Anterior cingulate cortex (tissue), 58 donors: ENCODE measurements around the gene SPATA3.
"Not testable (repeated sequence)": the region's sequence is repeated elsewhere in the genome, so short reads cannot be mapped to it uniquely, and the experiment has no call there.

Experiments
- DNase-seq, 58 donors: peaks; one replicate each; lab custom pipeline; 2025; lab: John Stamatoyannopoulos, UW

SPATA3 gene

DNA sequence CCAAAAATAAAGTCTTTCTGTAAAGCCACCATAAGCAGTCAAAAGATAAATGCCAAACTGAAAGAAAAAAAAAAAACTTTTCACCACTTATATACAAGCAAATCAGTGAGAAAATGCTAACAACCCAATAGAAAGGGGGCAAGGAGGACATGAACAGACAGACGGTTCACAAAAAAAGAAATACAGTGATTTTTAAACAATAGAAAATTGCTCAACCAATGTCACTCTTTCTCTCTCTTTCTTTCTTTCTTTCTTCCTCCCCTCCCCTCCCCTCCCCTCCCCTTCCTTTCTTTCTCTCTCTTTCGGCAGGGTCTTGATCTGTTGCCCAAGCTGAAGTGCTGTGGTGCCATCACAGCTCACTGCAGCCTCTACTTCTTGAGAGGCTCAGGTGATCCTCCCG is 28.8 kb upstream of the SPATA3 start:
- no peak for DNase-seq

DNA sequence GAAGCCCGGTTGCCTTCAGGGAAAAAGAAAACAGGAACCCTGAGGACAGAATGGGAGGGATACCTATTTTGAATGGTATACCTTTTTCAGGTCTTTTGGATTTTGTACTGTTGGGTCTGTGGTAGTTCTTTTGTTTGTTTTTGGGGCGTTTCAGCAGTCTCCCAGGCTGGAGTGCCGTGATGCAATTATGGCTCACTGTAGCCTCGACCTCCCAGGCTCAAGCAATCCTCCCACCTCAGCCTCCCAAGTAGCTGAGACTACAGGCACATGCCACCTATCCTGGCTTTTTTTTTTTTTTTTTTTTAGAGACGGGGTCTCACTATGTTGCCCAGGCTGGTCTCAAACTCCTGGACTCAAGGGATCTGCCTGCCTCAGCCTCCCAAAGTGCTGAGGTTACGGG is 27.6 kb upstream of the SPATA3 start:
- not testable (repeated sequence) for DNase-seq

DNA sequence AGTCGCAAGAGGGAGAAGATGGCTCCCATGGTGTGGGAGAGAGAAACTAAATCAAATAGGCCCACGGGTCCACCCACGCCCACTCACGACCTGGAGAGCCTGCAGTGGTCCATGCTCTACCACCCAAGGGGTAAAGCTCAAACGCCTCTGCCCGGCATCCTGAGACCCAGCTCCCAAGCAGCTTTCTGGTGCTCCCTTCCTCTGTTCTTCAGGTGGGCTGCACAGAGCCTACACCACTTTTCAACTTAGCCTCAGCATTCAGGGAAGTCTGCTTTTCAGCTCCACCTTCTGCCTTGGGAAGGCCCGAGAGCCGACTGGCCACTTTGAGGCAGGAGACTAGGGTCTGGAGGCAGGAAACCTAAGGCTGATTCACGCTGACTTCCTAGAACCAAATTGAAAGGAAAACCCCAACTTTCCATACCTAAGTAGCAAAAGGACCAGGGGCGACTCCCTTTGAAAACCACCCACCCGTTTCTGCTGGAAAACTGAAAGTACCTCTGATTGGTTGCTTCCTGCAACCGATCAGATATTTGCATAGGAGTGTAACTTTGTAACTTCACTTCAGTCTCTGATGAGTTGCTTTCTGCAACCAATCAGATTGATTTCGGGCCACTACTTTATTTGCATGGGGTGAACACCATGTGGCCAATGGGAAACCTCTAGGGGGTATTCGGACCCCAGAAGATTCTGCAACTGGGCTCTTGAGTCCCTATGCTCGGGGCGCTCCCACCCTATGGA is 26.8 kb upstream of the SPATA3 start:
- DNase-seq, result no peak

DNA sequence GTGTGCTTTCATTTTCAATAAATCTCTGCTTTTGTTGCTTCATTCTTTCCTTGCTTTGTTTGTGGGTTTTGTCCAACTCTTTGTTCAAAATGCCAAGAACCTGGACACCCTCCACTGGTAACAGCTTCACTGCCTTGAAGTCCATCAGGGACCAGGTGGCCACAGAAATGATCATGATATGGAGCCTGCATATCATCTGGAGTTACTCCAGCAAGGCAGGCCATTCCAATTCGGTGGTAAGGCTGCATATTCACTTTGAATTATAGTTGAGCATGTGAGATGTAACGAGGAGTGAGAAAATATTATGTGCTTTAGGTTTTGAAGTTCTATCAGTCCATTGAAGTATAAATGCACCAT is 26.3 kb upstream of the SPATA3 start:
- no peak for DNase-seq

DNA sequence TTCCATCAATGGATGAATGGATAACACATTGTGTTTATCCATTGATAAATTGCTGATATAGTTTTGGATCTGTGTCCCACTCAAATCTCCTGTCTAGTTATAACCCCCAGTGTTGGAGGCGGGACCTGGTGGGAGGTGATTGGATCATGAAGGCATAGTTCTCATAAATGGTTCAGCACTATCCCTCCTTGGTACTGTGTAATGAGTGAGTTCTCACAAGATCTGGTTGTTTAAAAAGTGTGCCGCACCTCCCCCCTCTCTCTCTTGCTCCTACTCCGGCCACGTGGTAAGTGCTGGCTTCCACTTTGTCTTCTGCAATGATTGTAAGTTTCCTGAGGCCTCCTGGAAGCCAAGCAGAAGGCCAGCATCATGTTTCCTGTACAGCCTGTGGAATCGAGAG is 23.9 kb upstream of the SPATA3 start:
- no peak for DNase-seq

DNA sequence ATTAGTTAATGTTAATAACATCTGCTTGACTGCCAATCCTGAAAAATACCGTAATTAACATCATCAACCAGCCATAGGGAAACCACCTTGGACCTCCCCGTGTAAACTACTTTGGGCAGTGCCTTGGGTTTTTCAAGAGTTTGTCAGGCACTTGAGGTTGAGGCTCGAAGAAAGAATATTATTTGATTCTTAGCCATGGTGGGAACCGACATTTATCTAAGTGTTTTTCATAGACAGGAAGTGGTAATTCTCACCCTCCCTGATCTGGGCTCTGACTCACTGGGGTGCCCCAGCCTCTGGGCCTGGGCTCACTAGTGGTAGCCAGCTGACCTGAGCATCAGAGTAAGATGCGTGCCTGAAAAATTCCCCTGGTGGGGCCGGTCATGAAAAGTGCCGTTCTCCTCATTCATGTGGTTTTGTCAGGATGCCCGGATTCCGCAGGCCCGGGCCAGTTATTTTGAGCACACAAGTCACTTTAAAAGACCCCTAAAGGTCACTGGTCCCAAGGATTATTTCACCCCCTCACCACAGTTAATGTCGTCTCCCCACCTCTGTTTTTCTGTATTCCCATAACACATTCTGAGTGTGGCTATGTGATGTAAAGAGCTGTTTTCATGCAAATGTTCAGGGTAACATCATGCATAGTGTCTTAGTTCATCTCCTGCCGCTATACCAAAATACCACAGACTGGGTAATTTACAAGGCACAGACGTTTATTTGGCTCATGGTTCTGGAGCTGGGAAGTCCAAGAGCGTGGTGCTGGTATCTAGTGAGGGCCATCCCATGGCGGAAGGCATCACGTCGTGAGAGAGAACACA is 21.6 kb upstream of the SPATA3 start:
- DNase-seq, result no peak

DNA sequence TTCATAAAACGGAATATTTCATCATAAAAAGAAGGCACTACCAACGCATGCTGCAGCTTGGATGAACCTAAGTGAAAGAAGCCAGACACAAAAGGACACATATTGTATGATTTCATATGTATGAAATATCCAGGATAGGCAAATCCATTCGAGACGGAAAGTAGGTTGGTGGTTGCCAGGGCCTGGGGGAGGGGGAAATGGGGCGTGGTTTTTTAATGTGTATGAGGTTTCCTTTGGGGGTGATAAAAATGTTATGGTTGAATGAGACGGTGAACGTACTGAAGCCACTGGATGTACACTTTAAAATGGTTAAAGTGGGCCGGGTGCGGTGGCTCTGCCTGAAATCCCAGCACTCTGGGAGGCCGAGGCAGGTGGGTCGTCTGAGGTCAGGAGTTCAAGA is 20.0 kb upstream of the SPATA3 start:
- DNase-seq, result no peak

DNA sequence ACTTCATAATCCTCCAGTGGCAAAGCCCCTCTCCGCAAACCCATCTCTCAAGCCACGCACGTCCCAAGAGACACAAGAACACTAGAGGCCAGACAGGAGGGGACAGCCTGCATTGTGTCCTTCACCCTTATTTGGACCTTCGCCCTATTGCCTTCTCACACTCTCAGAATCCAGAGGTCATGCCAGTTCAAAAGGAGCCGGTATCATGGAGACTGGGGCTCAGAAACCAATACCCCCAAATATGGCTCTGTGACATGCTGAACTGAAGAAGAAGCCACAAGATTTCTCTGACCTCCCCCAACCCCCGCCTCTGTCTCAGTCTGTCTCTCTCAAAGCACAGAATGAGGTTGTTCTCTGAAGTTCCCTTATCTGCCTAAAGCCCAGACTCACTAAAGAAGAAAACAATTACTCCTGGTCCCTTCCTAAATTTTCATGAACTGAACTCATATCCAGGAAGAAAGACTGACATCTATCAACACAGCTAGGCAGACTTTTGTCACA is 19.2 kb upstream of the SPATA3 start:
- no peak for DNase-seq

DNA sequence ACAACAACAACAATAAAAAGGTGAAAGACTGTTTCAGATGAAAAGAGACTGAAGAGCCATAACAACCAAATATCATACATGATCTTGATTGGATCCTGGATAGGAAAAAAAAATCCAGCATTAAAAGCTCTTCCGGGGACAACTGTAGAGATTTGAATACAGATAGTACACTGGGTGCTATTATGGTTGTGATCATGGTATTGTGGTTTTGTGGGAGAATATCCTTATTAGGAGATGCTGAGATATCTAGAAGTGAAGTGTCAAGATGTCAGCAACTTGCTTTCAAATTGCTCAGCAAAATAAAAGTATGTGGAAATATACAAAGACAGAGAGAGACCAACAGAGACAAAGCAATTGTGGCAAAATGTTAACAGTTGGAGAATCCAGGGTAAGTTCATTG is 15.5 kb upstream of the SPATA3 start:
- no peak for DNase-seq

DNA sequence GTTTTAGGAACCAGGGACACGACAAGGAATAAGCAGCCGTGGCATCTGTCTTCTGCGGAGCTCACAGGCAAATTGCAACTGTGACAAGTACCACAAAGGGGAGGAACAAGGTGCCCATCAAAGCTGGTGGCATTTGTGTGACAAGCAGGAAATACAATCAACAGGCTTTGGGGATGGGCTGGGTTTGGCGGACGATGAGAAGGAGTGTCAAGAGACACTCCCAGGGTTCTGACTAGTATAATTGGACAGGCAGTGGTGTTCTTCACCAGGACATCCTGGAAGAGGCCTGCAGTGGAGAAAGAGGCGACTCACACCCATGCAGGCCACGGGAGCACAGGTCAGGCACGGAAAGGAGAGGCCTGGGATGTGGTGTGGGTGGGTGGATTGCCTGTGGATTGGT is 14.2 kb upstream of the SPATA3 start:
- DNase-seq, result no peak

DNA sequence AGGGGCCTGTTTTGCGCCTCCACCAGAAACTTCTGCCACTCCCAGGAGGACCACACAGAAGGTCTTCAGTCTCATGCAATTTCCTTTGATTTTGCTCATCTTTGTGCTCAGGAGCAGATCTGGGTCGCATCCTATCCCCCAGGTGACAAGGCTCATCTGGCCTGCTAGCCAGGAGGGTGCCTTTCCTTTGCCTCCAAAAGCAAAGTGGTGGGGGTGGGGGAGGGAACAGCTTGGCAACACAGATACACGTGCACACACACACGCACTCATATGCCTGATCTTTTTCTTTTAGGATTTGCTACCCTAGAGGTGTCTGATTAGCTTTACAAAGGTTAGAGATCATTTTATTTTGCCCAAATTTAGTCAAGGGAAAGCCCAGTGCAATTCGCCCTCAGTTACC is 13.8 kb upstream of the SPATA3 start:
- no peak for DNase-seq

DNA sequence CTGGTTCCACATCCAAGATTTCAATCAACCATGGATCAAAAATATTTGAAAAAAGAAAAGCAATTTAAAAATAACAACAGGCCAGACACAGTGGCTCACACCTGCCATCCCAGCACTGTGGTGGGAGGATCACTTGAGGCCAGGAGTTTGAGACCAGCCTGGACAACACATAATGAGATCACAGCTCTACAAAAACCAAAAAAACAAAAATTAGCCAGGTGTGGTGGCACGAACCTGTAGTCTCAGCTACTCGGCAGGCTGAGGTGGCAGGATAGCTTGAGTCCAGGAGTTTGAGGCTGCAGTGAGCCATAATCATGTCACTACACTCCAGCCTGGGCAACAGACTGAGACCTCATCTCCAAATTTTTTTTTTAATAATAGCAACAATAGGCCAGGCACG is 13.4 kb upstream of the SPATA3 start:
- no peak for DNase-seq

DNA sequence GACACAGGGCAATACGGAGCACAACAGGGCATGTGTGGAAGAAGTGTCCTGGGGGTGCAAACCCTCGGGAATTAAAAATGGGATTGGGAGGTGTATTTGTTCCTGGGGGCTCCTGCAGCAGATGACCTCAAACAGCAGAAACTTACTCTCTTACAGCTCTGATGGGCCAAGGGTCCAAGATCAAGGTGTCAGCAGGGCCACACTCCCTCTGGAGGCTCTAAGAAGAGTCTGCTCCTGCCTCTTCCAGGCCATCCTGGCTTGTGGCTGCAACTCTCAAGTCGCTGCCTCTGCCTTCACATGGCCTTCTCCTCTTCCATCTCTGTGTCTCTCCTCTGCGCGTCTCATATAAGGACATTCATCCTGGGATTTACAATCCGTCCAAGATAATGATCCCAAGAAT is 12.4 kb upstream of the SPATA3 start:
- DNase-seq, result no peak

DNA sequence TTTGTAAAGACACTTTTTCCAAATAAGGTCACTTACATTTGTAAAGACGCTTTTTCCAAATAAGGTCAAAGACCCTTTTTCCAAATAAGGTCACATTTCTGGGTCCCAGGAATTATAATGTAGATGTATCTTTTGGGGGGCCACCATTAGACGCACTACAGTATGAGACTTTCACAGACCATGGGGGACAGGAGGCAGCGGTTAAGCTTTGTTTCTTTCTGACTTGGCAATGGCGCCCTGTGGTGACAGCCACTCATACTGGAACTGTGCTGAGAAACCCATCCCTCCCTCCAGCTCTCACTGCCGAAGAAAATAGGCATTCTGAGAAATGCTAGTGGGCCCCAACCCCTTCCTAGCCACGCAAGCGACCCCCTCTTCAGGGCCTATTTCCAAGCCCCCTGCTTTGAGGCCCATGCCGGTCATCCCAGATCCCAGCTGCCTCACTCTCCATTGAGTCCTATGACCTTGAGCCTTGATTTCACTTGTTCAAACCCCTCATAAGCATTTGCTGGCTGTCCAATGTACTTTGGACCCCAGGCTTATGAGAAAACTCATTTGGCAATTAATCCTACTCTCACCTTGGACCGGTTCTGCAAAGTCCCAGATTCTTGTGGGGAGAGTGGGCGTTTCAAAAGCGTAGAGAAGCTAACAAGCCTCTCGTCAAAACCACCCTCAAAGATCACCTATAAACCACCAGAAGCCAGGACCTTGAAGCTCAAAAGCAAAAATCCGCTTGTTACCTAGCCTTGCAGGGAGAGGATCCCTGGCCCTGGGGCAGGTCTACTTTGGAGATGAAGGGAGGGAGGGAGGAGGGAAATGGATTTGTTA is 11.3 kb upstream of the SPATA3 start:
- no peak for DNase-seq

DNA sequence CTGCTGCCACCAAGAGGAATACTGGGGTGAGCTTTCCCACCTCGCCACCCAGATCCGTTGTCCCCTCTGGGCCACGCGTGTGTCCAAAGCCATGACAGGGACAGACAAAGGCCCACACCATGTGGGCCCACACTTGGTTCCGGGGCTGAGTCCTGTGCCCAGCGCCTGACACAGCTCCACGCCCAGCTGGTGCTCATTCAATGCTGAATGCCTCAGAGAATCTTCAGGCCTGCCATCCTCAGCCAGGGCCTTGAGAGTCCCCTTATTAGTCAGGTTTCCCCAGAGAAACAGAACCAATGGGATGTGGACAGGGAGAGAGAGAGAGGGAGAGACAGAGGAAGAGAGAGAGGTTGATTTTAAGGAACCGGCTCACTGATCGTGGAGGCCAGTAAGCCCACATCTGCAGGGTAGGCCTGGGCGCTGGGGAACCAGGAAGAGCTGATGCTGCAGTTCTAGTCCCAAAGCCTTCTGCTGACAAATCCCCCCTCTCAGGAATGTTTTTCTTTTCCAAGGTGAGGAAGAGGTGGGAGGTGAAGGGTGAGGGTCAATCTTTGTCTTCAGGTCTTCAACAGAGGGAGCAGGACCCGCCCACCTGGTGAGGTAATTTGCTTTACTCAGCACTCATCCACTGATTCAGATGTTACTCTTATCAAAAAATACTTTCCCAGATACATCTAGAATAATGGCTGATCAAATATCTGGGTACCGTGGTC is 10.2 kb upstream of the SPATA3 start:
- DNase-seq, result no peak

DNA sequence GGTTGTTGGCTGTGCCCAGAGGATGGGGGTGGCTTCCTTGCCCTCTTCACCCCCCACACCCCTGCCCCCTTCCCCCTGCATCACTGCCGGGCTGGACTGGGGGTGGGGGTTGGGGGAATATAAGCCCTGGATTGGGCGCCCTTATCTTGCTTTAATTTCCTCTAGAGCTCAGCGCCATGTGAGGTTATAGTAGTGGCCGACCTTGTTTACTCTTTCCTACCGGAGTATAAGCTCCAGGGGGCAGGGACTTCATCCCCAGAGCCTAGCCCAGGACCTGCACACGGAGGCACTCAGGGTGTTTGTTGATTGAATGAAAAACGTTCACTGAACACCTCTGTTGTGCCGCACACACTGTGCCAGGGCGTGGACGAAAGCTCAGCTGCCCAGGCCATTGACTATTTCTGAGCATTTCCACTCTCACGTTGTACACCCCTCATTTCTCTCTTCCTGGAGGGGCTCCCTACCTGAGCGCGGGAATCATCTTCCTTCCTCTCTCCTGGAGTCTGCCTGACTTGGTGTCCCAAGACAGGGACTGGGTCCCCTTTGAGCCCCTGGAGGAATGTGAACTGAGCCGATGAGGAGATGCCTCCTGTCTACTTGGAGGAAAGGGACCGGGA is 9.3 kb upstream of the SPATA3 start:
- no peak for DNase-seq

DNA sequence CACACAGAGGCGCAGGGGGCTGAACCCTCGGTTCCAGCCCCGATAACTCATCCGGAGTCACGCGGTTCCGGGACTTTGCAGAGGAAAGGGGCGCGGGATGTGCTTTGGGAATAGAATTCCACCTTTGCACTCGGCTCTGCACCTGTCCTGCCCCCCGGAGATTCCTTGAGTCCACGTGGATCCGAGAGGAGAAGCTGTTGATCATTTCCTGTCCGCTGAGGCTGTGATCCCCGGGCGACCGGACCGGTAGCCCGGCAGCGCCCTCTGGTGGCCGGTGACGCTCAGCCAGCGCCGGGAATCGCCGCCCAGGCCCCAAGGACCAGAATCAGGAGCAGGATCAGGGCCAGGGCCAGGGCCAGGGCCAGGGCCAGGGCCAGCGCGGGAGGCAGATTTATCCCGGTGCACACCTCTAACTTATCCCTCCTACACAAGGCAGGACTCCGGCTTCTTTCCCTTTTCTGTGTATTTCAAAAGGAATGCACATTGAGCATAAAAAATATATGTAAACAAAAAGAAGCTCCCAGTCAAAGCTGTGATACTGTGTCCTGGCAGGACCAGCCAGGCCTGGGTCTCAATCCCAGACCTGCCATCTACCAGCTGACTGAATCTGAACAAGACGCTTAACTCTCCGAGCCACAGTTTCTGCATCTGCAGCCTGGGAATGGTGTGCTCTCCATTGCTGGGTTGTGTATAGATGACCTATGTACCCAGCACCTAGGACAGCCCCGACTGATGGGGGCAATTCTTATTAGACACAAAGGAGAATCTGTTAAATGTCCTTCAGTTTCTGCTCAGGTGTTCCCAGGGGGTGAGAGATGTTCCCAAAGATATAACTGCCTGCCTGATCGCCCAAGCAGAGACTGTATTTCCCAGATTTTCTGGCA is 8.5 kb upstream of the SPATA3 start:
- DNase-seq, result peak in 56 of 58 donors; percentile 6 to 87 (median 62)

DNA sequence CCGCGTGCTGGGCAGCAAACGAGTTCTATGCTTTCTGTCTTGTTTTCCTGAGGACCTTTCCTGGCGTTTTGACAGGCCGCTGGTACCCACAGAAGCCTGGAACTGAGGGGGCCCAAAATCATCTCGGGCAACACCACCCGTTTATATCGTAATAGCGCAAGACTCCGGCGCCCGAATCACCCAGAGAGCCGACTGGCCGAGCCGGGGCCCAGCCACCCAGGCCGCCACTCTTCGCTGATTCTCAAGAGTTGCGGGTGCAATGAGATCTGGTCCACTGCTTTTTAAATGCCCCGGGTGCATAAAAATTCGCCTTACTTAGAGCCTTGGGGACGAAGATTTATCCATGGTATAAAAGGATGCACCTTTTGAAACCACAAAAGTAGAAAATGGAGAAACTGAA is 6.2 kb upstream of the SPATA3 start:
- DNase-seq, result no peak
